GM13976 (cell line): ENCODE data around the gene LYPLA2.
"Not testable (repeated sequence)": the region's sequence is repeated elsewhere in the genome, so short reads cannot be mapped to it uniquely, and the experiment has no call there.

Source experiments
- DNase-seq: peaks from one replicate; pipeline ENCODE4 v3.0.0; 2012; ENCODE audit warnings: low spot score
- CTCF ChIP-seq: IDR thresholded peaks from 2 replicates; pipeline ENCODE4 v1.5.1; 2012; ENCODE audit warnings: borderline replicate concordance, mild to moderate bottlenecking; ENCODE audit not compliant: insufficient read depth; ENCODE audit errors: extremely low read depth, missing control alignments, control extremely low read depth
- in situ Hi-C: fragments of 300-500 bp; cut with MboI; formaldehyde crosslinking; loops from one replicate; pipeline ENCODE4 v1.12.0; 2022; ENCODE audit warnings: low sequenced_read_pairs, mixed read lengths, inconsistent platforms; ENCODE audit not compliant: unreplicated experiment

The LYPLA2 gene

GRCh38 chr1:23777979-23778814, 12.7 kb upstream of the LYPLA2 start, which contains the start of gene PITHD1:
Gene PITHD1, plus strand, starts transcription at chr1:23778418. Its CDS starts 98 bp downstream, at chr1:23778516.
- in situ Hi-C loops: no loop called here
- peak; percentile 97 for DNase-seq
- TF ChIP-seq CTCF: no peak

- no peak for TF ChIP-seq CTCF
- no peak for DNase-seq
- in situ Hi-C loops: no loop called here
Observed at GRCh38 chr1:23779826-23780371, 11.0 kb upstream of the LYPLA2 start.

- in situ Hi-C loops, DNase-seq: not testable (repeated sequence)
Observed at GRCh38 chr1:23783141-23783540, 7.8 kb upstream of the LYPLA2 start.

GRCh38 chr1:23784846-23785245, 6.1 kb upstream of the LYPLA2 start:
- DNase-seq: no peak
- TF ChIP-seq CTCF: no peak
- in situ Hi-C loops: no loop called here

- in situ Hi-C loops: no loop called here
- no peak for DNase-seq
- TF ChIP-seq CTCF: no peak
Observed at GRCh38 chr1:23787701-23788100, 3.2 kb upstream of the LYPLA2 start.

GRCh38 chr1:23788695-23789094, 2.2 kb upstream of the LYPLA2 start:
- no peak for TF ChIP-seq CTCF
- in situ Hi-C loops: no loop called here
- no peak for DNase-seq

GRCh38 chr1:23791516-23792047, 637 bp downstream of the LYPLA2 start:
- DNase-seq: peak; percentile 73
- in situ Hi-C loops: no loop called here
- no peak for TF ChIP-seq CTCF
